ENCODE results near the gene PAM.

The PAM gene

GRCh38 chr5:102782217-102782872 lies 27.2 kb downstream of the PAM start:
- DNase-seq, result peak; percentile 38 to 77

DNA sequence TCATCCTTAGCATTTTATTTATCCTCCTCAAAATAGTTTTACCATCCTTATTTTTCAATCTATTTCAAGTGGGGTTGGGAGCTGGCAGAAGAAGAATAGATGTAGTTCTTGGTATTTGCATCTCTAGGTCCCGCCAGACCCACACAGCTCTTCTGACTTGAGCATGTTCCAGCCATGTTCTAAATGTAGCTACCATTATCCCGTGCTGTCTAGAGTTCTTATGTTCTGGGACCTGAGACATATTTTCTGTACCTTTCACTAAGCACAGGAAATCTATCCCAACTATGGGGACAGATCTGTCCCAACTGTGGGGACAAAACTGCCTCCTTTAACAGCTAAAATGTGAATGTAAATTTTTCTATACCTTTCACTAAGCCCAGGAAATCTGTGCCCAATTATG lies 32.0 kb downstream of the PAM start:
- DNase-seq, result no peak

GRCh38 chr5:102788788-102789187 lies 33.7 kb downstream of the PAM start:
- DNase-seq, result no peak

DNA sequence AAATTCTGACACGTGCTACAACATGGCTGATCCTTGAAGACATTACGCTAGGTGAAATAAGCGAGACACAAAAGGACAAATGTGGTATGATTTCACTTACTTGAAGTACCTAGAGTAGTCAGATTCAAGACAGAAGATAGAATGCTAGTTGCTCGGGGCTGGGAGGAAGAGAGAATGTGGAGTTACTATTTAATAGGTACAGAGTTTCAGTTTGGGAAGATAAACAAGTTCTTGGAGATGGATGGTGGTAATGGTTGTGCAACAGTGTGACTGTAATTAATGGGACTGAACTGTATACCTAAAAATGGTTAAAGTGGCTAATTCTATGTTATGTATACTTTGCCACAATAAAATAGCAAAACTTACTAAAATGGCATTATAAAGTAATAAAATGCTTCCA lies 34.4 kb downstream of the PAM start:
- no peak for DNase-seq

DNA sequence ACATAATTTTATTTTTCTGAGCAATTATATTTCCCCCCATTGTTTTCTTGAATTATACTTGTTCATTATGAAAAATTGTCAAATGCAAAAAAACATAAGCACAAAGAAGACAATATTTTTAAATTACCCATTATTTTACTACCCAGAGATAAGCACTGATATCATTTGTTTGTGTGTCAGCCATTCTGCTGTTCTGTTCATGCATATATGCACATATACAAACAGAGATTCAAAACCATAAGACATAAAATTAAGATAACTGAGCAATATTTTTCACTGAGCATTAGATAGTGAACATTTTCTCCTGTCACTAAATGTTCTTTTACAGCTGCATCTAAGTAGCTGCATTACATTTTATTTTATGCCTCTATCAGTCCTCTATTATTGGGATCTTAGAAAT lies 35.6 kb downstream of the PAM start:
- DNase-seq, result no peak

- DNase-seq, result peak; percentile 12 to 25
Measured at GRCh38 chr5:102792705-102793104, 37.6 kb downstream of the PAM start.

- DNase-seq, result no peak
Measured at GRCh38 chr5:102794047-102794446, 38.9 kb downstream of the PAM start.

DNA sequence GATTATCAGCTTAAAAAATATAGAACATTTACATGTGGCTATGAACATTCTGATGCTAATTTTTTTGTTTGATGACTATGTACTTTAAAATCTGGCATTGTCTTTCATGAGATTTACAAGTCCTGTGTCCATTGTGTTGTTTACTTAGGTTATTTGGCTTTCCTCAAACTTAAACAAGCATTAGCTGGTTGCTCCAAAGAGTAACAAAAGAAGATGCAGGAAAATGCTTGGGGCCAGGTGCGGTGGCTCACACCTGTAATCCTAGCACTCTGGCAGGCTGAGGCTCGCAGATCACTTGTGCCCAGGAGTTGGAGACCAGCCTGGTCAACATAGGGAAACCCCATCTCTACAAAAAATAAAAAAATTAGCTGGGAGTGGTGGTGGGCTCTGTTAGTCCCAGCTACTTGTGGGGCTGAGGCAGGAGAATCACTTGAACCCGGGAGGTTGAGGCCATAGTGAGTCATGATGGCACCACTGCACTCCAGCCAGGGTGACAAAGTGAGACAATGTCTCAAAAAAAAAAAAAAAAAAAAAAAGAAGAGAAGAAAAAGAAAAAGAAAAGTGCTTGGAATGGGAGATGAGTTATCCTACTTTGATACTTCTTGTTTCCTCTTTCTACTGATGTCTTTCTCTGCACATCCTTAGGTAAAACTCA lies 39.7 kb downstream of the PAM start:
- no peak for DNase-seq

DNA sequence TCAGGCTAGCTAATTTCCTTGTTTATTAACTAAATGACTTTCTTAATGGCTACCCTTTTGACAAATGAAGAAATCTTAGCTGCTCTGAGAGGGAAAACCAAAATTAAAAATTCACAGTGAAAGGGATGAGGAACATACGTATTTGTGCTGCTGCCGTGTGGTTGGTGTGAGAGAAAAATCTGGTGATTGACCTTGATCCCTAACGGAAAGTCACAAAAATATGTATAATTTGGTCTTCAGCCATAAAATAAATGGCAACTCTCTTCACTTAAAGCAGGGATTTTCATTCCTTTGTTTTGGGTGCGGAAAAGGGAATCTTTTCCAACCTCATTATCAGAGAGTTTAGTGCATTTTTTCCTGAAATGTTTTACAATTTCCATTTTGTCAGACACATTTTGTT lies 40.4 kb downstream of the PAM start:
- no peak for DNase-seq

DNA sequence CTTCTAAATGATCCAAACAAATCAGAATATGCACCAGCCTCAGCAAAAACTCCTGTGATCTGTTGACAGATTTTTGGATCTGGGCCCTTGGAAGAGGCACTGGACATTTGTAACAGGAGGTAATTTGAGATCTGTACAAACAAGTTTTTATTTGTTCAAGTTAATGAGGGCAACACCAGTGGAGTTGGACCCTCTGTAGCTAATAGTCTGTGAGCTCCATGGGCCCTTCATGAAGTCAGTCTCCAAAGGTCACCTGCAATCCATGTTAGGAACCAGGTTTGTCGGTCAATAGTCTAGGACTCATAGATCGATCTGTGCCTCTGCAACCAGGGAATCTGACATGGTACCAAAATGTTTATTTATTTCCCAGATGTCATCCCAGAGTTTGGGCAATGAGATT lies 40.9 kb downstream of the PAM start:
- no peak for DNase-seq

DNA sequence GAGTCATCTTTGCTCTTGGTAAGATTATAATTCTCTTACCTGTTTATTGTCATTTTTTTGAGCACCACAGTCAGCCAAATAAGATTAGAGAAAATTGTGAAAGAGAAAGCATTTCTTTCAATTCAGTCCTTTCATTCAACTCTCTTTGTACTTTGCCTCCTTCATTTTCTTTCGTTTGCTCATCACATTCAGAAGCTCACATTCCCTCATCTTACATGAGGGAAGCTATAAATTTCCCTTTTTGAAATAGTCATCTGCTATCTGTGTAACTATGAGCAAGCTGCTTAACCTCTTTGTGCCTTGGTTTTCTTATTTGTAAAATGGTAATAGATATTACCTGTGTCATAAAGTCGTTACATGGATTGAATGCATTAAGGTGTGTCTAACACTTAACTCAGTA lies 41.4 kb downstream of the PAM start:
- no peak for DNase-seq

GRCh38 chr5:102797322-102797884 lies 42.3 kb downstream of the PAM start:
- DNase-seq, result no peak

DNA sequence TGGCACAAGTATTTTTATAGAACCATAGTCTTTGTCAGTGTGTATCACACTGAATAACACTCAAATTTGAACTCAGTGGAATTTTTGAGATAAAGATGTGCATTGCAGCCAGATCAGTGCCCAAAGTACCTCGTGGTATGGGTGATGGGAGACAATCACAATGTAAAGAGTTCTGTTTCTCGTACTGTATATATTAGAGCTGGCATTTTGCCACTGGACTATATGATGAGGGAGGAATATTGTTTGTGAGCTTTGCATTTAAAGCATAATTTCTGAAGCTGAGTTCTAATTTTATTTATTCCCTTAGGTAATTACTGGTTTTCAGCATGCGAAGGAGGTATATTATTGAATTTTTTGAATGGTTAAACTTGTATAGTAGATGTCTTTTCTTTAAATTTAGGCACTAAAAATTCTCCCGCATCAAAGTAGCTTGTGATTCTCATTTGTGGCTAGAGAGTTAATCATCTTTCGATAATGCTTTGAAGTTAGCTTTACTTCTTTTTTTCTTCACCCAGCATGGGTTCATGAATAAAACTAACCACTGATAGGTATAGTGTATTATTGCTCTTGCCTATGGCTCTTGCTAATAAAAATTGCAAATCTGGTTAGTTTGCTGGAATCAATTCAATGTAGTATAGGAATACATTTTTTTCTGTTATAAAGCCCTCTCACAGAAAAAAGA lies 43.1 kb downstream of the PAM start:
- no peak for DNase-seq

GRCh38 chr5:102799017-102799416 lies 43.9 kb downstream of the PAM start:
- no peak for DNase-seq

DNA sequence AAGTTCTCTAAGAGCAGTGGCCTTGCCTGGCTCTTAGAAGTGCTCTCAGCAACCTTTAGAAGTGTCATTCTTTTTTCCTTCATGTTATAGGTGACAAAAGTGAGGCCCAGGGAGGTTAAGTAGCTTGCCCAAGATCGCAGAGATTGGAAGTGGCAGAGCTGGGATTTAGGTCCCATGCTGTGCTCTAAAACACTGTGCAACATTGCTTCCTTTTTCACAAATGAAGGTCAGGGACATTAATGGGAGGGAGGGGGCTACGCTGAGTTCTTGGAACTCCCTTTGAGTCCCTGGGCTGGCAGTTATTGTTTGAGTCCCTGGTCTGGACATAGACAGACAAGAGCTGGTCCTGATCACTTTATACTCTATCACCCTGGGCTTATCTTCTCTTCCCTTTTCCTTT lies 45.3 kb downstream of the PAM start:
- no peak for DNase-seq

DNA sequence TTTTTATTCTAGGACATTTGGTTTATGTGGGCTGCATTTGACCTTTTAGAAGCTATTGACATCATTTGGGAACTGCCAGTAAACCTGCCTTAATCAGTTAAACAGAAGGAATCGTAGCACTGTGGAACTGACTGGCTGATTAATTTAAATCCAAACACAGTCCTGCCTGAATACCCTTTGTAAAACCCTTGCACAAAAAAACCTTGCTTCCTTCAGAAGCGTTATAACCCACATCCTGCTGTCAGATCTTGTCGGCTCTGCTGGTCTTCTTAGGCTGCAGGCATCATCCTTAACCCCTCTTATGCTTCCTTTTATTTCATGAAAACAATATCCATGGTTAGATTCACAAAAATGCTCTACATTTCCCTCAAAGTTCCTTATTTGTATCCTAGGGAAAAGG lies 46.3 kb downstream of the PAM start:
- no peak for DNase-seq

DNA sequence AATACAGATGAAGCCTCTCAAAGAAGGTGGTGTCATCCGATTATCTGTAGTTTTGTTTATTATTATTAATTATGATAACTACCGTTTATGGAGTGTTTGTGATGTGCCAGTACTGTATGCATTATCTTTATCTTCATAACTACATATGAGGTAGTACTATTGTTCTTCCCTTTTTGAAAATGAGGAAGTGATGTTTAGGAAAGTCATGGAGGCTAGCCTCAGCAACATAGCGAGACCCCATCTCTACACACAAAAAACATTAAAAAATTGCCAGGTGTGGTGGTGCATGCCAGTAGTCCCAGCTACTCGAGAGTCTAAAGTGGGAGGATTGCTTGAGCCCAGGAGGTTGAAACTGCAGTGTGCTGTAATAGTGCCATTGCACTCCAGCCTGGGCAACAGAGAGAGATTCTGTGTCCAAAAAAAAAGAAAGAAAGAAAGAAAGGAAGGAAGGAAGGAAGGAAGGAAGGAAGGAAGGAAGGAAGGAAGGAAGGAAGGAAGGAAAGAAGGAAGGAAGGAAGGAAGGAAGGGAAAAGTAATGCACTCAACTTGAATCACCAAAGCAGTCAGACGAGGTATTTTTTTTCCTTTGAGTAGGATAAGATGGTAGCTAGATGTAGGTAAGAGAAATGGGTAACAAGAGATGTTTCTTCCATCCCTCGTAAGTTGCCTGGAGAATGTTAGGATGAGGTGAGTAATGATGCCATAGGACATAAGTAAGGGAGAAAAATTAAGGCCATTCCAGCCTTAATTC lies 47.8 kb downstream of the PAM start:
- peak in 1 of 2 donors; percentile 7 for DNase-seq

DNA sequence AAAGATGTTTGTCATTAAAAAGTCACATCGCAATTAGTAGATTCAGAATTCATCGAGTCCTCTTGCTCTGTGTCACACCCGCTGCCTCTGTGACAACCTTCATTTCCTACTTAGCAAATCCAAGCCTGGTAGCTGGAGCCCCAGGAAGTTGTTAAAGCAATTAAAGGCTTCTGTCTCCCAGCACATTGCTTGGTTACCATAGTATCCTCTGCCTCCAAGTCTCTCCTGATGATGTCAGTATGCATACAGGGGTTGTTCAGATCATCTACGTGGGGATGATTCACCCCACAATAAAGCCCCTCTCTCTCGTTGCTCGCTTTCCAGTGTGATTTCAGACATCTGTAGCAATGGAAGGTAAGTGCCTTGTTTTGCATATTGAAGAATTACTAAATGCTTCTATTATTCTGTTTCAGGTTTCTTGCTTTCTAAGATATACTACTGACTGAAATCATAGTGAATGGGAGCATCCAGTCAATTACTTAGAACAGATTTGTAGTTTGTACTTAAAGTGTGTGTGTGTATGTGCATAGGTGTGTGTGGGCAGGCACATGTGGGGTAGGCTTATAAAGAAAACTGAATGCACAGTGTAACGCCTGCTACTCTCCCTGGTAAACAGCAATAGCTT lies 52.9 kb downstream of the PAM start:
- no peak for DNase-seq

DNA sequence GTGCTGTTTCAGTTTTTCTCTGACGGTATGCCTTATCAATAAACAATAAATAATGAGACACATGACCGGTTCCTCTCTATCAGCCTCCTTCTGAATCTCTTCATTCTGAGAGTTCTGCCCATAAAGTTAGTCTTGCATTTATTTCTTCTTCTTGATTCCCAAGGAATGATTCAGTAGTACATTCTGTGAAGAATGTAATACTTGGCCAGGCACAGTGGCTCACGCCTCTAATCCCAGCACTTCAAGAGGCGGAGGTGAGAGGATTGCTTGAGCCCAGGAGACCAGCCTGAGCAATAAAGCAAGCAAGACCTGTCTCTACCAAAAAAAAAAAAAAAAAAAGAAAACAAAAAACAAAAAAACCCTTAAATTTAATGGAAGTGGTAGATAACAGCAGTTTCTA lies 53.9 kb downstream of the PAM start:
- DNase-seq, result no peak

DNA sequence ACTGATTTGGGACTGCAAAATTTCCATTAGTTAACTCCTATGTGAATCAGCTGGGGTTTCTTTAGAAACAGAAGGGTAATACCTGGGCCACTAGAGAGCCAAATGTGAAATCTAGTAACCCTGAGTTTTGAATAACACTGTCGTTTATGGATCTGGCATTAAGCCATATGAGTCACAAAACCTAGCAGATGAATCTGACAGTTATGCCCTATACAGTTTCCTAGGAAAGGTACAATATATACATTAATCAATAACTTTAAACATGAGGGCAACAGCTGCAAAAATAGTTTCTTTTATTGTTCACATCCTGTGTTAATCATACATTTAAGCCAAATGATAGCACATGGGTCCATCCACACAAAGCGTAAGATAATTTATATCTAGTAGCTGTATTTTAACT lies 56.9 kb downstream of the PAM start:
- no peak for DNase-seq

DNA sequence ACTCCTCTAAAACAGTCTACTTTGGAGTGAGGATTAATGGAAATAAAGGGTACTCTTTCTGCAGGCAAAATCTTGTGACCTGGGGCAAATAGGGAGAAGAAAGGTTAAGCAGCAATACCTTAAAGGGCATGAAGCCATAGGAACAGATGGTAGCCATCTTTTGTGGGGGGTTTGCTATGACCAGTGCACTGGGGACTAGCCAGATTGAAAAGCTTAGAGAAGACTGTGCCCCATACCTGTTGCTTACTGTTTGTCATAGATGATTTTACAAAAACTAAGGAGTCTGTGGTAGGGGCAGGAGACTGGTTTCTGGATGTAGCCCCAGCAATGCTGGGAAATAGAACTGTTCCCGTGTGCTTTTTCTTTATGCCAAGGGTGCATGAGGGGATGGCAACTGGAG lies 58.6 kb downstream of the PAM start:
- DNase-seq, result no peak

DNA sequence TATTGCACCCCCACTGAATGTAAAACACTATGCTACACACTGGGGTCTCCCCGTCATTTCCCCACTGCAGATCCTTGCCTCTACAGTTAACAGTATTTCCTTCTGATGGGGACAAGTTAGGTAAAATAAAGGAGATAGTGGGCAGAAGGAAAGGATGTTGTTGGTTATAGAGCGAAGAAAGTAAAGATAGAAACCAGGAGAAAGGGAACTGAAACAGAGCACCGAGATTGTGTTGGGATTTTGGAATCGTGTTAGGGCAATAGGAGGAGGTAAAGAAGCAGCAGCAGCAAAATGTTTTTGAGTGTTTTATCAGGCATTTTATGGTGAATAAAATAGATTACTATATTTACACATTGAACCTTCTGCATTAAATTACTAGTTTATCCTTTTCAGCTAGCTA lies 60.0 kb downstream of the PAM start:
- no peak for DNase-seq

Data from inflammatory macrophage treated with lipopolysaccharide for 1 hour (primary cell).